ENCODE results near the gene KBTBD12.

Gene KBTBD12

GRCh38 chr3:127964053-127964452 lies 49.0 kb downstream of the KBTBD12 start:
- in situ Hi-C loops (cut with HindIII; ENCODE audit: low pct_ligation_motif_present, low sequenced_read_pairs), result no loop called here
- DNase-seq, result no peak
- H3K4me3 ChIP-seq (ENCODE audit: low read depth, low read length), result no peak overlapping the region

GRCh38 chr3:127964816-127965215 lies 49.8 kb downstream of the KBTBD12 start:
- TF ChIP-seq CTCF (IDR thresholded peaks at IDR 0.05; ENCODE audit: low read depth, low read length, missing control alignments), result no peak
- in situ Hi-C loops (cut with HindIII; ENCODE audit: low pct_ligation_motif_present, low sequenced_read_pairs), result no loop called here
- Histone ChIP-seq H3K27me3 (replicated peaks) (peaks cover 2% of the 10 kb centered on the region), H3K4me3 (ENCODE audit: low read depth, low read length) (no peak overlapping the region), H3K36me3 (replicated peaks) (no peaks in the 10 kb centered on the region), H3K27ac (no peak overlapping the region)
- no peak for DNase-seq

More at GRCh38 chr3:127964053-127964452, 49.0 kb downstream of the KBTBD12 start:
- peaks cover 2% of the 10 kb centered on the region for H3K27me3 ChIP-seq (replicated peaks)
- TF ChIP-seq CTCF (IDR thresholded peaks at IDR 0.05; ENCODE audit: low read depth, low read length, missing control alignments), result no peak
- no peaks in the 10 kb centered on the region for H3K36me3 ChIP-seq (replicated peaks)
- H3K27ac ChIP-seq, result no peak overlapping the region

GRCh38 chr3:127967316-127967715 lies 52.3 kb downstream of the KBTBD12 start:
- no peak overlapping the region for H3K27ac ChIP-seq
- H3K27me3 ChIP-seq (replicated peaks), result peaks cover 2% of the 10 kb centered on the region
- in situ Hi-C loops (cut with HindIII; ENCODE audit: low pct_ligation_motif_present, low sequenced_read_pairs), result no loop called here
- TF ChIP-seq CTCF (IDR thresholded peaks at IDR 0.05; ENCODE audit: low read depth, low read length, missing control alignments), result no peak
- H3K36me3 ChIP-seq (replicated peaks), result no peaks in the 10 kb centered on the region
- H3K4me3 ChIP-seq (ENCODE audit: low read depth, low read length), result no peak overlapping the region
- DNase-seq, result no peak

GRCh38 chr3:127970966-127971592 lies 56.0 kb downstream of the KBTBD12 start:
- Histone ChIP-seq H3K36me3 (replicated peaks) (no peaks in the 10 kb centered on the region), H3K27me3 (replicated peaks) (peaks cover 2% of the 10 kb centered on the region), H3K4me3 (ENCODE audit: low read depth, low read length) (no peak overlapping the region), H3K27ac (no peak overlapping the region)
- in situ Hi-C loops (cut with HindIII; ENCODE audit: low pct_ligation_motif_present, low sequenced_read_pairs), result no loop called here
- DNase-seq, result peak; percentile 31
- TF ChIP-seq CTCF (IDR thresholded peaks at IDR 0.05; ENCODE audit: low read depth, low read length, missing control alignments), result peak; percentile 84

- Histone ChIP-seq H3K27me3 (replicated peaks) (no peaks in the 10 kb centered on the region), H3K4me3 (ENCODE audit: low read depth, low read length) (no peak overlapping the region), H3K36me3 (replicated peaks) (no peaks in the 10 kb centered on the region), H3K27ac (no peak overlapping the region)
- in situ Hi-C loops (cut with HindIII; ENCODE audit: low pct_ligation_motif_present, low sequenced_read_pairs), result no loop called here
- no peak for TF ChIP-seq CTCF (IDR thresholded peaks at IDR 0.05; ENCODE audit: low read depth, low read length, missing control alignments)
- no peak for DNase-seq
These were observed 59.2 kb downstream of the KBTBD12 start for GRCh38 chr3:127974226-127974625.
